ENCODE data around the gene TSPAN9.
A peak's percentile ranks its signal among the peaks of the same experiment; 100 is the strongest.

The TSPAN9 gene

GRCh38 chr12:3165078-3165980 lies 88.2 kb downstream of the TSPAN9 start:
- no peak overlapping the region for H3K27ac ChIP-seq (ENCODE audit: poor library complexity, severe bottlenecking)
- ATAC-seq (ENCODE audit: low read depth) = no peak

GRCh38 chr12:3167636-3168035 lies 90.5 kb downstream of the TSPAN9 start:
- no peak for TF ChIP-seq CTCF (IDR thresholded peaks at IDR 0.05; ENCODE audit: poor library complexity, severe bottlenecking)
- H3K4me3 ChIP-seq (ENCODE audit: severe bottlenecking) = no peak overlapping the region
- DNase-seq (ENCODE audit: low spot score) = no peak
- no peaks in the 10 kb centered on the region for H3K9me3 ChIP-seq (ENCODE audit: severe bottlenecking)
- no peaks in the 10 kb centered on the region for H3K27me3 ChIP-seq (ENCODE audit: insufficient read depth, poor library complexity, severe bottlenecking)
- peaks cover 37% of the 10 kb centered on the region for H3K4me1 ChIP-seq (ENCODE audit: insufficient read depth, poor library complexity, severe bottlenecking)
- H3K36me3 ChIP-seq (ENCODE audit: low read depth) = no peaks in the 10 kb centered on the region
- ATAC-seq (ENCODE audit: low read depth) = no peak
- H3K27ac ChIP-seq (ENCODE audit: poor library complexity, severe bottlenecking) = no peak overlapping the region

More at GRCh38 chr12:3165078-3165980, 88.2 kb downstream of the TSPAN9 start:
- TF ChIP-seq CTCF (IDR thresholded peaks at IDR 0.05; ENCODE audit: poor library complexity, severe bottlenecking) = no peak
- Histone ChIP-seq H3K36me3 (ENCODE audit: low read depth) (no peaks in the 10 kb centered on the region), H3K27me3 (ENCODE audit: insufficient read depth, poor library complexity, severe bottlenecking) (no peaks in the 10 kb centered on the region), H3K9me3 (ENCODE audit: severe bottlenecking) (peaks cover 2% of the 10 kb centered on the region), H3K4me1 (ENCODE audit: insufficient read depth, poor library complexity, severe bottlenecking) (peaks cover 31% of the 10 kb centered on the region), H3K4me3 (ENCODE audit: severe bottlenecking) (no peak overlapping the region)
- DNase-seq (ENCODE audit: low spot score) = no peak

GRCh38 chr12:3168223-3169221 lies 91.3 kb downstream of the TSPAN9 start:
- TF ChIP-seq CTCF (IDR thresholded peaks at IDR 0.05; ENCODE audit: poor library complexity, severe bottlenecking) = no peak
- no peak overlapping the region for H3K4me3 ChIP-seq (ENCODE audit: severe bottlenecking)

GRCh38 chr12:3170423-3171194 lies 93.4 kb downstream of the TSPAN9 start:
- H3K4me3 ChIP-seq (ENCODE audit: severe bottlenecking) = no peak overlapping the region
- H3K9me3 ChIP-seq (ENCODE audit: severe bottlenecking) = no peaks in the 10 kb centered on the region
- TF ChIP-seq CTCF (IDR thresholded peaks at IDR 0.05; ENCODE audit: poor library complexity, severe bottlenecking) = no peak
- DNase-seq (ENCODE audit: low spot score) (no peak), ATAC-seq (ENCODE audit: low read depth) (peak; percentile 85)
- peaks cover 37% of the 10 kb centered on the region for H3K4me1 ChIP-seq (ENCODE audit: insufficient read depth, poor library complexity, severe bottlenecking)
- H3K27me3 ChIP-seq (ENCODE audit: insufficient read depth, poor library complexity, severe bottlenecking) = no peaks in the 10 kb centered on the region
- peak overlapping the region; percentile 82 for H3K27ac ChIP-seq (ENCODE audit: poor library complexity, severe bottlenecking)
- no peaks in the 10 kb centered on the region for H3K36me3 ChIP-seq (ENCODE audit: low read depth)

More at GRCh38 chr12:3168223-3169221, 91.3 kb downstream of the TSPAN9 start:
- Histone ChIP-seq H3K27ac (ENCODE audit: poor library complexity, severe bottlenecking) (peak overlapping the region; percentile 82), H3K36me3 (ENCODE audit: low read depth) (no peaks in the 10 kb centered on the region), H3K9me3 (ENCODE audit: severe bottlenecking) (no peaks in the 10 kb centered on the region), H3K4me1 (ENCODE audit: insufficient read depth, poor library complexity, severe bottlenecking) (peaks cover 37% of the 10 kb centered on the region), H3K27me3 (ENCODE audit: insufficient read depth, poor library complexity, severe bottlenecking) (no peaks in the 10 kb centered on the region)
- DNase-seq (ENCODE audit: low spot score) (peak; percentile 97), ATAC-seq (ENCODE audit: low read depth) (peak; percentile 90)
